Measurements from ENCODE around the gene AP1AR.

DNA sequence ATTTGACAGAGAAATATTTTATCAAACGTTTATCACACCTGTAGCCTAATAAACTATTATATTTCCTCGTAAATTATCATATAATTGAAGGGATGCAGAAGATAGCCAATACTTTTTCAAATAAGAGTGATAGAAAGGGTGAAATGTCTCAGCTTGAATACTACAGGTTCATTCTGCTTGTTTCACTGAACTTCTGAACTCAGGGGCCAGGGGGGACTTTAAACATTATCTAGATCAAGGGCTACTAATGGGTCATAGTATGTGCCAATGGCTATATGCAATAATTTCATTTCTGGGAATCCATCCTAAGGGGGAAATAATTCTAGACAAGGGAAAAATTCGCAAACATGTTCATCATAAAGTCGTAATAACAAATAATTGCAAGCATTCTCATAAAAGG lies 68.1 kb downstream of the AP1AR start:
- TF ChIP-seq CTCF (IDR thresholded peaks at IDR 0.05) (no peak), POLR2A (IDR thresholded peaks at IDR 0.05) (no peak)
